Measurements from ENCODE around the gene PPP1R13B.

Gene PPP1R13B

GRCh38 chr14:103734081-103734888, 113.1 kb downstream of the PPP1R13B start:
- DNase-seq (ENCODE audit: low read depth in 1 of 2, low spot score in 1 of 2), result no peak
- Histone ChIP-seq H3K4me3 (replicated peaks; ENCODE audit: insufficient read depth, low read length) (no peak overlapping the region), H3K27me3 (ENCODE audit: insufficient read depth, poor library complexity, severe bottlenecking) (no peaks in the 10 kb centered on the region), H3K27ac (replicated peaks) (no peak overlapping the region)
- TF ChIP-seq REST (IDR thresholded peaks at IDR 0.05; ENCODE audit: insufficient replicate concordance, low read depth), result no peak
- no peak for TF ChIP-seq CTCF (IDR thresholded peaks at IDR 0.05; ENCODE audit: insufficient read depth, low read length)
- TF ChIP-seq POLR2AphosphoS5 (IDR thresholded peaks at IDR 0.05; ENCODE audit: low read depth), result no peak

DNA sequence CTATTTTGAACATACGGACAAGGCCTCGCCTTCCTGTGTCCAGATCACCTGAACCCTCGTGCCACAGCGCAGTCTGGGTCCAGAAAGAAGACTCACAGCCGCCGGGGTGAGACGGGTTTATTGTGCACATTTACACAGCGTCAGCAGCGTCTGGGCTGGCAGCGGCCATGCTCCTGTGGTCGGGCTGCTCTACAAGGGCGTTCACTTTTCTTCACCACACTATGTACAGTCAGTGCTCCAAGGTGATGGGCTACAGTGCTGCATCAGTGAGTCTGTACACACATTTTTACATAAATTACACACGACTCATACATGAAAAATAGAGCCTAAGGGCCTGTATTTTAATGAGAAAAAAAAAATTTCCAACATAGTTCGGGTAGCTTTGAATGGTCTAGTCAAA, 113.7 kb downstream of the PPP1R13B start:
- no peak overlapping the region for H3K27ac ChIP-seq (replicated peaks)
- no peak for DNase-seq (ENCODE audit: low read depth in 1 of 2, low spot score in 1 of 2)
- no peaks in the 10 kb centered on the region for H3K27me3 ChIP-seq (ENCODE audit: insufficient read depth, poor library complexity, severe bottlenecking)
- TF ChIP-seq REST (IDR thresholded peaks at IDR 0.05; ENCODE audit: insufficient replicate concordance, low read depth), result no peak
- TF ChIP-seq POLR2AphosphoS5 (IDR thresholded peaks at IDR 0.05; ENCODE audit: low read depth), result no peak
- no peak for TF ChIP-seq CTCF (IDR thresholded peaks at IDR 0.05; ENCODE audit: insufficient read depth, low read length)
- TF ChIP-seq GABPA (IDR thresholded peaks at IDR 0.05; ENCODE audit: low read depth), result no peak
- no peak for TF ChIP-seq SPI1 (IDR thresholded peaks at IDR 0.05; ENCODE audit: borderline replicate concordance, low read depth)
- no peak overlapping the region for H3K4me3 ChIP-seq (replicated peaks; ENCODE audit: insufficient read depth, low read length)

- TF ChIP-seq POLR2AphosphoS5 (IDR thresholded peaks at IDR 0.05; ENCODE audit: low read depth) (no peak), CTCF (IDR thresholded peaks at IDR 0.05; ENCODE audit: insufficient read depth, low read length) (no peak)
Observed at GRCh38 chr14:103732868-103733620, 114.3 kb downstream of the PPP1R13B start.

More at GRCh38 chr14:103732868-103733620, 114.3 kb downstream of the PPP1R13B start:
- DNase-seq (ENCODE audit: low read depth in 1 of 2, low spot score in 1 of 2), result no peak
- Histone ChIP-seq H3K4me3 (replicated peaks; ENCODE audit: insufficient read depth, low read length) (no peak overlapping the region), H3K27ac (replicated peaks) (no peak overlapping the region), H3K27me3 (ENCODE audit: insufficient read depth, poor library complexity, severe bottlenecking) (no peaks in the 10 kb centered on the region)
